Colonic mucosa (tissue), 4 donors: ENCODE measurements around the gene SESN1. TPM values are rescaled to one million over a fixed set of nuclear protein-coding genes. Genes with fewer than 3 reads are reported as not detected.

Experiments used
- DNase-seq: peaks from one replicate; pipeline ENCODE4 v3.0.0-alpha.2; 2020
- H3K27ac ChIP-seq: fragments of 200-600 bp; one replicate; pipeline ENCODE4 v1.8.0; 2021
- H3K27me3 ChIP-seq: fragments of 200-600 bp; one replicate; pipeline ENCODE4 v1.8.0; 2021
- H3K36me3 ChIP-seq: fragments of 200-600 bp; one replicate; pipeline ENCODE4 v1.8.0; 2021
- H3K4me1 ChIP-seq: fragments of 200-600 bp; one replicate; pipeline ENCODE4 v1.8.0; 2021; ENCODE audit warnings: mild to moderate bottlenecking
- H3K4me3 ChIP-seq: fragments of 200-600 bp; one replicate; pipeline ENCODE4 v1.8.0; 2021
- H3K9ac ChIP-seq, 2 donors: one replicate each; pipeline ENCODE4 v1.7.0; 2013; ENCODE audit warnings: control low read depth in 2 of 2, low read depth in 2 of 2, low read length in 2 of 2
- H3K9me3 ChIP-seq: fragments of 200-600 bp; one replicate; pipeline ENCODE4 v1.8.0; 2021
- intact Hi-C: fragments of 100-400 bp; cut with DNase I; formaldehyde crosslinking; loops from one replicate; pipeline ENCODE4 v1.14.1; 2022
- total RNA-seq, 2 donors: library from RNA; stranded (reverse); fragmentation: NEBNext Ultra II Directional in 1 of 2; extraction: Animal tissue kit (Norgen Biotek cat#: 25700) in 1 of 2; gene quantifications; one replicate each; pipeline ENCODE4 v1.2.1, GENCODE V29; 2021
- TF ChIP-seq, protein P1 (sequence below): fragments of 200-600 bp; IDR thresholded peaks from one replicate; pipeline ENCODE4 v1.8.0; 2022; ENCODE audit warnings: antibody characterized with exemption, mild to moderate bottlenecking
- donor health status: healthy.
- donor health status: DM: no; HTN: no; CAD: no.
- donor health status: DM: no; HTN: no; CAD: no.

The SESN1 gene
- total RNA-seq, 2 donors from 2014 or later, result 16.9 to 20.7 TPM

DNA sequence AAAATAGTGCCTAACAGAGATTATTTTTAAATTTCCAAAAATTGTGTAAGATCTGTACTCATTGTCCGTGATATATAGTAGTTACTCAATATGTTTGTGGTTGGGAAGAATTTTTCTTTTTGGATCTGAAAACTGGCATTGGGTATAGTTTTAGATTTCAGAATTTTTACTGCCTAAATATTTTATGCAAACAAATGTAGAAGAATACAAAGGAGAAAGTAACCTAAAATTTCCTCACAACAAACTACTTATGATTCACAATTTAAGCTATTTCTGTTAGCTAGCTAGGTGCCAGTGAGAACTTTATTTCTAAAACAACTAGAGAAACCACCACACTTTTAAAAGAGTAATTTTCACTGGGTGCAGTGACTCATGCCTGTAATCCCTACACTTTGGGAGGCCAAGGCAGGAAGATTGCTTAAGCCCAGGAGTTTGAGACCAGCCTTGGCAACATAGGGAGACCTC, 38.8 kb downstream of the SESN1 start:
- intact Hi-C loops, result no loop called here
- no peaks in the 10 kb centered on the region for H3K9me3 ChIP-seq
- no peaks in the 10 kb centered on the region for H3K36me3 ChIP-seq
- H3K27me3 ChIP-seq, result no peaks in the 10 kb centered on the region
- DNase-seq, result no peak
- no peak overlapping the region for H3K9ac ChIP-seq
- TF ChIP-seq, protein P1, sequence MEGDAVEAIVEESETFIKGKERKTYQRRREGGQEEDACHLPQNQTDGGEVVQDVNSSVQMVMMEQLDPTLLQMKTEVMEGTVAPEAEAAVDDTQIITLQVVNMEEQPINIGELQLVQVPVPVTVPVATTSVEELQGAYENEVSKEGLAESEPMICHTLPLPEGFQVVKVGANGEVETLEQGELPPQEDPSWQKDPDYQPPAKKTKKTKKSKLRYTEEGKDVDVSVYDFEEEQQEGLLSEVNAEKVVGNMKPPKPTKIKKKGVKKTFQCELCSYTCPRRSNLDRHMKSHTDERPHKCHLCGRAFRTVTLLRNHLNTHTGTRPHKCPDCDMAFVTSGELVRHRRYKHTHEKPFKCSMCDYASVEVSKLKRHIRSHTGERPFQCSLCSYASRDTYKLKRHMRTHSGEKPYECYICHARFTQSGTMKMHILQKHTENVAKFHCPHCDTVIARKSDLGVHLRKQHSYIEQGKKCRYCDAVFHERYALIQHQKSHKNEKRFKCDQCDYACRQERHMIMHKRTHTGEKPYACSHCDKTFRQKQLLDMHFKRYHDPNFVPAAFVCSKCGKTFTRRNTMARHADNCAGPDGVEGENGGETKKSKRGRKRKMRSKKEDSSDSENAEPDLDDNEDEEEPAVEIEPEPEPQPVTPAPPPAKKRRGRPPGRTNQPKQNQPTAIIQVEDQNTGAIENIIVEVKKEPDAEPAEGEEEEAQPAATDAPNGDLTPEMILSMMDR, result no peak
- H3K4me1 ChIP-seq, result no peaks in the 10 kb centered on the region
- H3K27ac ChIP-seq, result no peak overlapping the region
- H3K4me3 ChIP-seq, result no peak overlapping the region

- intact Hi-C loops, result no loop called here
- no peaks in the 10 kb centered on the region for H3K4me1 ChIP-seq
Measured at GRCh38 chr6:109053336-109053735, 41.3 kb downstream of the SESN1 start.

GRCh38 chr6:109052852-109053251, 41.8 kb downstream of the SESN1 start:
- Histone ChIP-seq H3K9me3 (no peaks in the 10 kb centered on the region), H3K27me3 (no peaks in the 10 kb centered on the region), H3K4me3 (no peak overlapping the region), H3K4me1 (no peaks in the 10 kb centered on the region), H3K36me3 (no peaks in the 10 kb centered on the region), H3K27ac (no peak overlapping the region), H3K9ac (no peak overlapping the region)
- no peak for DNase-seq
- intact Hi-C loops, result no loop called here
- TF ChIP-seq, protein P1, result no peak

More at GRCh38 chr6:109053336-109053735, 41.3 kb downstream of the SESN1 start:
- no peaks in the 10 kb centered on the region for H3K9me3 ChIP-seq
- H3K9ac ChIP-seq, result no peak overlapping the region
- H3K27me3 ChIP-seq, result no peaks in the 10 kb centered on the region
- no peak overlapping the region for H3K4me3 ChIP-seq
- no peaks in the 10 kb centered on the region for H3K36me3 ChIP-seq
- no peak overlapping the region for H3K27ac ChIP-seq
- DNase-seq, result no peak
- TF ChIP-seq, protein P1, result no peak

DNA sequence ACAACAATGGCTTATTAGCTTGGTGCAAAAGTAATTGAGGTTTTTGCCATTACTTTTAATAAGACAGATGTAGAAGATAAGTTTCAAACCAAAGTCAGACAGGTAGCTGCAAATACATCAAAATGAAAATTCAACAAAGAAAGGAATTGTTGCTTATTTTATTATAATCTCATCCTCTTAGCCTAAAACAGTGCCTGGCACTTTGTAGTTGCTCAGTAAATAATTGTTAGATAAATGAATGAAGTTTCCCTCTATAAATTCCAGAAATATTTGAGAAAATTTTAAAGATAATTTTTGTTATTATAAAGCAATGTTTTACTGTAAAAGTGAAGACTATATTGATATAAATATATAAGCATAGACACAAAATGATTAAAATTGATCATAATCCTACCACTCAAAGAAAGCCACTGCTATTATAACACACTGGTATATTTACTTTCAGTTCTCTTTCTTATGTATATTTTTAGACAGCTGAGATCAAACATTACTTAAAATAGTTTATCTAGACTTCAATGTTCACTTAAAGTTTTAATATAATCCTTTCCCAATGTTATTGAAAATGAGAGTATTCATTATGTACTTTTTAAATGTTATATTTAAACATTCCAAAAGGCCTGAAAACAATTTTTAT, 42.5 kb downstream of the SESN1 start:
- Histone ChIP-seq H3K27ac (no peak overlapping the region), H3K9ac (no peak overlapping the region), H3K36me3 (no peaks in the 10 kb centered on the region), H3K4me1 (no peaks in the 10 kb centered on the region), H3K9me3 (no peaks in the 10 kb centered on the region), H3K4me3 (no peak overlapping the region), H3K27me3 (no peaks in the 10 kb centered on the region)
- intact Hi-C loops, result no loop called here
- no peak for DNase-seq
- TF ChIP-seq, protein P1, result no peak

DNA sequence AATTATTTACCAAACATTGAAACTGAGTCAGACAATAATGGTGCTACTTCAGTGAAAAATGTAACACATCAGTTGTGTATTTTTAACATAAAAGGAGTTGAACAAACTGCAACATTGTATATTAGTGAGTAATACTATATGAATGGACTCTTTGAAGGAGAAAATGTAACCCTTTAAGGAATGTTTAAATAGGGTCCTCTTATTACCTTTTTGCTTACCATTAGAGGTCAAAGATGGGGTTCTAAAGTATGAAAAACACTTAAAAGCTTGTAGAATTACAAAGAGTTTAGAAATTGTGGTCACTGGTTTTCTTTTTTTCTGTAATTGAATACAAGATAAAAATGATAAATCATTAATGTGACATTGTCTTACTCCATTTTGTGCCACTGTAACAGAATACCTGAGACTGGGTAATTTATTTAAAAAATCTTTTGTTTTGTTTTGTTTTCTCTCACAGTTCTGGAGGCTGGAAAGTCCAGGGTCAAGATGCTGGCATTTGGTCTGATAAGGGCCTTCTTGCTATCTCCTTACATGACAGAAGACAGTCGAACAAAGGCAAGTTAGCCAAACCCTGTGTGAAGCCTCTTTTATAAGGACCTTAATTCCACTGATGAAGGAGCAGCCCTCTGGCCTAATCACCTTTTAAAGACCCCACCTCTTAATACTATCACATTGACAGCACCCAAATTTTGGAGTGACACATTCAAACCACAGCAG, 43.2 kb downstream of the SESN1 start:
- intact Hi-C loops, result no loop called here
- no peaks in the 10 kb centered on the region for H3K4me1 ChIP-seq

More for the DNA sequence above, 43.2 kb downstream of the SESN1 start:
- H3K27me3 ChIP-seq, result no peaks in the 10 kb centered on the region
- no peaks in the 10 kb centered on the region for H3K9me3 ChIP-seq
- no peak overlapping the region for H3K4me3 ChIP-seq
- no peak for DNase-seq
- TF ChIP-seq, protein P1, result no peak
- no peak overlapping the region for H3K9ac ChIP-seq
- no peaks in the 10 kb centered on the region for H3K36me3 ChIP-seq
- H3K27ac ChIP-seq, result no peak overlapping the region
